Activated naive CD4-positive, alpha-beta T cell treated with anti-CD3 and anti-CD28 coated beads, Interleukin-2, amount 10 ng/mL, durations not matched to agents 5 hours and 36 hours (primary cell): ENCODE measurements around the gene NBPF11. TPM values are rescaled to one million over a fixed set of nuclear protein-coding genes. Genes with fewer than 3 reads are reported as not detected.

ENCODE experiments used
- total RNA-seq, 2 experiments: library from RNA; stranded (reverse); gene quantifications; one replicate each; pipeline ENCODE4 v1.2.3, GENCODE V29; 2021

The NBPF11 gene, protein sequence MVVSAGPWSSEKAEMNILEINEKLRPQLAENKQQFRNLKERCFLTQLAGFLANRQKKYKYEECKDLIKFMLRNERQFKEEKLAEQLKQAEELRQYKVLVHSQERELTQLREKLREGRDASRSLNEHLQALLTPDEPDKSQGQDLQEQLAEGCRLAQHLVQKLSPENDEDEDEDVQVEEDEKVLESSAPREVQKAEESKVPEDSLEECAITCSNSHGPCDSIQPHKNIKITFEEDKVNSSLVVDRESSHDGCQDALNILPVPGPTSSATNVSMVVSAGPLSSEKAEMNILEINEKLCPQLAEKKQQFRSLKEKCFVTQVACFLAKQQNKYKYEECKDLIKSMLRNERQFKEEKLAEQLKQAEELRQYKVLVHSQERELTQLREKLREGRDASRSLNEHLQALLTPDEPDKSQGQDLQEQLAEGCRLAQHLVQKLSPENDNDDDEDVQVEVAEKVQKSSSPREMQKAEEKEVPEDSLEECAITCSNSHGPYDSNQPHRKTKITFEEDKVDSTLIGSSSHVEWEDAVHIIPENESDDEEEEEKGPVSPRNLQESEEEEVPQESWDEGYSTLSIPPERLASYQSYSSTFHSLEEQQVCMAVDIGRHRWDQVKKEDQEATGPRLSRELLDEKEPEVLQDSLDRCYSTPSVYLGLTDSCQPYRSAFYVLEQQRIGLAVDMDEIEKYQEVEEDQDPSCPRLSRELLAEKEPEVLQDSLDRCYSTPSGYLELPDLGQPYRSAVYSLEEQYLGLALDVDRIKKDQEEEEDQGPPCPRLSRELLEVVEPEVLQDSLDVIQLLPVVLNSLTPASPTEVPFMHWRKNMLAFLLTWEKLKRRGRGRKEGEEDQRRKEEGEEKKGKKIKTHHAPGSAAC
- total RNA-seq = 10 to 100 TPM; 13.0 to 13.4 TPM

DNA sequence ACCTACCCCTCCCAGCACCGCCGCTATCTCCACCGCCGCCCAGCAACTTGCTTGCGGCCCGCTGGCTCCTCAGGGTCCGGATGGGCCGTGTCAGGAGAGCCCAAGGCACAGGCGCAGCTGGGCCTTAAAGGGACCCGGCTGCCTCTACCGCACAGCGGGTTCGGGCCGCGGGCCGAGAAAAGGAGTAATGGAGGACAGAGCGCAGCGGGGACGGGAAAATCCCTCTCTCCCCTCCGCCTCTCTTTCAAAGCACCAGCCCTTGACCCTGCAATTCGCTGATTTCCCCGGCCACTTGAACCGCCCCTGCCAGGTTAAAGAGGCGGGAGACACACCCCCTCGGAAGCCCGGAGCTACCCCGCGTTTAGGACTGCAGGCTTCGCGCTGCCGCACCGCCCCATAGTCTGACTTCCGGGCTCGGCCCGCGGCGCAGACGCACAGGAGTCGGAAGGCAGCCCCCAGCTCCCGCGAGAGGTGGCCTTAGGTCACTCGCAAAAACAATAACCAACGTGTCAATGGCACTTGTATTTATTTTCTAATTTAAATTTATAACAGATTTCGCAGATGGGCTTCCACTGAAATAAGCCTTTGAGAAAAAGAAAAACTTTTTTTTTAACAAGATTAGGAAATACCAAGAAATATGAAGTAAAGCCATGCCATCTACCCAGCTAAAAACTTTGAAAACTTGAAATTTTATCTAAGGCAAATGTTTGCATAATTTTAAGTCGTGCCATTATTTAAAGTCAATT, at the start of gene NBPF11:
Gene NBPF11 (minus strand): TSS at position 371 of the 746 bp plus-strand sequence. CDS start 25,278 bp downstream, outside the sequence.

Other genes with a start within 250 kb of the NBPF11 start
- gene GJA8, start 249.5 kb downstream of the NBPF11 start, total RNA-seq = not detected
- gene GPR89B, start 223.9 kb downstream of the NBPF11 start, total RNA-seq = 10 to 100 TPM; 23.3 to 23.9 TPM